ENCODE results near the gene SNRNP40.

SNRNP40 gene

DNA sequence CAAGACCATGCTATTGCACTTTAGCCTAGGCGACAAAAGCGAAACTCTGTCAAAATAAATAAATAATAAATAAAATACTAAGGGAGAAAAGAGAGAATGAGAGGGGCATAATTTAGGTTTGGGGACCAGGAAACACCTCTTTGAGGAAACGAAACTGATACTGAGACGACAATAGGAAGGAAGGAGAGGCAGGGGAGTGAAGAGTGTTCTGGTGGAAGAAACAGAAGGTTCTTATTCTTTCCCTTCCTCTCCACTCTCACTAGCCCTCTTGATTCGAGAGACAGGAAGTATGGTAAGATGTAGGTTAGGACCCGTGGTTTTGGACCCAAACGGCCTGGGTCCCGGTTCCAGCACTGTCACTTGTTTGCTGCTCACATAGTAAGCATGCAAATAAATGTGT, 55.3 kb downstream of the SNRNP40 start:
- H3K27me3 ChIP-seq (ENCODE audit: insufficient read depth, insufficient read length), result peaks cover 34% of the 10 kb centered on the region
- H3K9me3 ChIP-seq (ENCODE audit: insufficient read depth, low read length), result no peaks in the 10 kb centered on the region
- H3K9ac ChIP-seq (ENCODE audit: insufficient read length, low read depth), result no peak overlapping the region
- peaks cover 7% of the 10 kb centered on the region for H3K4me1 ChIP-seq (ENCODE audit: insufficient read depth, insufficient read length)
- TF ChIP-seq ZNF274 (IDR thresholded peaks at IDR 0.05; ENCODE audit: low read depth, low read length), result no peak
- no peak for TF ChIP-seq YY1 (IDR thresholded peaks at IDR 0.05; ENCODE audit: insufficient read depth, insufficient read length)
- TF ChIP-seq SUZ12 (IDR thresholded peaks at IDR 0.05; ENCODE audit: extremely low read depth, insufficient read depth, insufficient read length), result no peak
- DNase-seq (ENCODE audit: low read depth, low spot score), result no peak
- H3K4me3 ChIP-seq (ENCODE audit: insufficient read length, low read depth), result no peak overlapping the region
- no peaks in the 10 kb centered on the region for H3K36me3 ChIP-seq (ENCODE audit: insufficient read depth, insufficient read length, low read length)

DNA sequence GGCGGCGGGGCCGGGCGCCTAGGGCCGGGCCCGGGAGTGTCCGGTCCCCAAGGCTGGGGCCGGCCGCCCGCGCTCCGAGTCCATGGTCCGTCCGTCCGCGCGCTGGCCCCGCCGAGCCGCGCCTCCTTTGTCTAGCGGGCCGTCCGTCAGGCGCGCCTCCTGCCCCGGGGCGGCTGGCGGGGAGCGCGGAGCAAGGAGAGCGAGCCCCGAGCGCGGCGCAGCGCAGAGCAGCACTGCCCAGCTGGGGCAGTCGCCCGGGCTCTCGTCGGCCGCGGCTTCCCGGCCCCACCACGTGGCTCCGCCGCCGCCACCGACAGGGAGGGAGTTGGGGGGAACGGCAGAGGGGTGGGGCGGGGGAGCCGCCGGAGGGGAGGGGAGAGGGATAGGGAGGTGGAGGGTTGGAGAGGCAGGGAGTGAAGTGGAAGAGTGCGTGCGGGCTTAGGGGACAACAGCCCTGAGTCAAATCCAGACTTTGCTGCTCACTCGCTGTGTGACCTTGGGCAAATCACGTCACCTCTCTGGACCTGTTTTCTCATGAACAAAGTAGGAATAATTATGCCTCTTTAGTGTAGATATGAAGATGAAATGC, 56.8 kb downstream of the SNRNP40 start, which contains the start of gene NKAIN1:
TSS of gene NKAIN1 (minus strand) at position 235 of the 589 bp plus-strand sequence. CDS start 340 bp downstream, outside the sequence.
- no peaks in the 10 kb centered on the region for H3K36me3 ChIP-seq (ENCODE audit: insufficient read depth, insufficient read length, low read length)
- TF ChIP-seq YY1 (IDR thresholded peaks at IDR 0.05; ENCODE audit: insufficient read depth, insufficient read length) (no peak), SUZ12 (IDR thresholded peaks at IDR 0.05; ENCODE audit: extremely low read depth, insufficient read depth, insufficient read length) (no peak), ZNF274 (IDR thresholded peaks at IDR 0.05; ENCODE audit: low read depth, low read length) (no peak)
- peak within 1 kb of the TSS; percentile 68 for H3K4me3 ChIP-seq (ENCODE audit: insufficient read length, low read depth)
- H3K4me1 ChIP-seq (ENCODE audit: insufficient read depth, insufficient read length), result peaks cover 7% of the 10 kb centered on the region
- H3K9ac ChIP-seq (ENCODE audit: insufficient read length, low read depth), result peak within 1 kb of the TSS; percentile 84
- peaks cover 34% of the 10 kb centered on the region for H3K27me3 ChIP-seq (ENCODE audit: insufficient read depth, insufficient read length)
- H3K9me3 ChIP-seq (ENCODE audit: insufficient read depth, low read length), result no peaks in the 10 kb centered on the region
- DNase-seq (ENCODE audit: low read depth, low spot score), result peak; percentile 70

DNA sequence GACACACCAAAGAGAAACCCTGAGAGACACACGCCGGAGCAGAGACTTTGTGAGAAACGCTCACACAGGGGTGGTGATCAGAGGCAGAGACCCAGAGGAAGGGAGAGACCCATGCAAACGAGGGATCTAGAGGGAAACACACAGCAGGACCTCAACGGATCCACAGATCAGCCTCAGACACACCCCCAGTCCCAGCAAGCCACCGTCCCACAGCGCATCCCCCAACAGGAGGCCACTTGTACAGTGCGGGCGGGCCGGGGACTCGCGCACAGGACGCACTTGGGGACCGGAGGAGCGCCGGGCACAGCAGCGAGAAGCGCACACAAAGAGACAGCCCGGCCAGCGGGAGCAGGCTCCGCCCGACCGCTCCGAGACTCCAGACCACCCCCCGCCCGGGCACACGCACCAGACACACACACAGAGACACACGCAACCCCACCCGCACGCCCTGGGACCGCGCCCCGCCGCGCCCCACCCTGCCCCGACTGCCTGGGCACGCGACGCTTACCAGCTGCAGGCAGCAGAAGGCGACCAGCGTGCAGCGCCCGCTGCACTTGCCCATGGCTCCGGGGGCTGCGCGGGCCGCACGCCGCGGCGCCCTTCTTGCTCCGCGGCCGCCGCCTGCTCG, 57.5 kb downstream of the SNRNP40 start:
- peak overlapping the region; percentile 84 for H3K9ac ChIP-seq (ENCODE audit: insufficient read length, low read depth)
- peaks cover 13% of the 10 kb centered on the region for H3K4me1 ChIP-seq (ENCODE audit: insufficient read depth, insufficient read length)
- no peak for DNase-seq (ENCODE audit: low read depth, low spot score)
- TF ChIP-seq SUZ12 (IDR thresholded peaks at IDR 0.05; ENCODE audit: extremely low read depth, insufficient read depth, insufficient read length) (peak; percentile 14), ZNF274 (IDR thresholded peaks at IDR 0.05; ENCODE audit: low read depth, low read length) (no peak)
- H3K36me3 ChIP-seq (ENCODE audit: insufficient read depth, insufficient read length, low read length), result no peaks in the 10 kb centered on the region
- H3K9me3 ChIP-seq (ENCODE audit: insufficient read depth, low read length), result no peaks in the 10 kb centered on the region
- peak overlapping the region; percentile 68 for H3K4me3 ChIP-seq (ENCODE audit: insufficient read length, low read depth)
- peaks cover 34% of the 10 kb centered on the region for H3K27me3 ChIP-seq (ENCODE audit: insufficient read depth, insufficient read length)

DNA sequence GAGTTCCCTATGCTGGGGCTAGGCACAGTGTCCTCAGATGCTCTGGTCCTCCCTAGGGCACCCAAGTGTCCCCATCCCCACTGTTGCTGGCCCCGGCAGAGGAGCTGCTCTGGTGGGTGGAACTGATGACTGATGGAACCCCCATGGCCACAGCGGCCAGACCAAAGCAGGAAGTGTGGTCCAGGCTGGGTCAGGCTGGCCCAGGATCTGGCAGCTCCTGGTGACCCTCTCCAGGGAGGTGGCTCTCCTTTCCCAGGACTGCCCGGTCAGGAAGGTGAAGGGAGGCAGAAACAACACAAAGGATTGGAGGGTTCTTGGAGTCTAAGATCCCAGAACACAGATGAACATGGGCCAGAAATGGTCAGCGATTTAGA, 58.0 kb downstream of the SNRNP40 start:
- H3K36me3 ChIP-seq (ENCODE audit: insufficient read depth, insufficient read length, low read length), result no peaks in the 10 kb centered on the region
- DNase-seq (ENCODE audit: low read depth, low spot score), result no peak
- peak overlapping the region; percentile 84 for H3K9ac ChIP-seq (ENCODE audit: insufficient read length, low read depth)
- H3K9me3 ChIP-seq (ENCODE audit: insufficient read depth, low read length), result no peaks in the 10 kb centered on the region
- H3K27me3 ChIP-seq (ENCODE audit: insufficient read depth, insufficient read length), result peaks cover 34% of the 10 kb centered on the region
- H3K4me1 ChIP-seq (ENCODE audit: insufficient read depth, insufficient read length), result peaks cover 18% of the 10 kb centered on the region
- H3K4me3 ChIP-seq (ENCODE audit: insufficient read length, low read depth), result peak overlapping the region; percentile 68
- TF ChIP-seq ZNF274 (IDR thresholded peaks at IDR 0.05; ENCODE audit: low read depth, low read length), result no peak
- no peak for TF ChIP-seq SUZ12 (IDR thresholded peaks at IDR 0.05; ENCODE audit: extremely low read depth, insufficient read depth, insufficient read length)
- TF ChIP-seq YY1 (IDR thresholded peaks at IDR 0.05; ENCODE audit: insufficient read depth, insufficient read length), result no peak

DNA sequence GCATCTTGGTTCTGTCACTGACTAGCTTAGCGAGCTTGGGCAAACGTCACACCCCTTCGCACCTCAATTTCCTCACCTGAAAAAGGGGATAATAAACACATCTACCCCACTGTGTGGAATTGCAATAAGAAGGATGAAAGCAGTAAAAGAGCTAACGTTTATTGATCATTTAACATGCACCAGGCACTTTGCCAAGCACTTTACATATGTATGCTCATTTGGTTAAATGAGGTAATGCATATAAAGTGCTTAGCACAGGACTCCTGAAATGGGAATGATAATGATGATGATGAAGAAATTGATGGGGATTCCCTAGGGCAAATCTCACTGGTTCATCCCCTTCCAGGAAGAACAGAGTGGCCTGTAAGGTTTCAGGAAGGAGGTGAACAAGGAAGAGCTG, 61.7 kb downstream of the SNRNP40 start:
- H3K4me3 ChIP-seq (ENCODE audit: insufficient read length, low read depth), result no peak overlapping the region
- no peak for DNase-seq (ENCODE audit: low read depth, low spot score)
- no peaks in the 10 kb centered on the region for H3K36me3 ChIP-seq (ENCODE audit: insufficient read depth, insufficient read length, low read length)
- no peaks in the 10 kb centered on the region for H3K9me3 ChIP-seq (ENCODE audit: insufficient read depth, low read length)
- peaks cover 16% of the 10 kb centered on the region for H3K27me3 ChIP-seq (ENCODE audit: insufficient read depth, insufficient read length)
- H3K9ac ChIP-seq (ENCODE audit: insufficient read length, low read depth), result no peak overlapping the region
- peaks cover 21% of the 10 kb centered on the region for H3K4me1 ChIP-seq (ENCODE audit: insufficient read depth, insufficient read length)
- no peak for TF ChIP-seq SUZ12 (IDR thresholded peaks at IDR 0.05; ENCODE audit: extremely low read depth, insufficient read depth, insufficient read length)

DNA sequence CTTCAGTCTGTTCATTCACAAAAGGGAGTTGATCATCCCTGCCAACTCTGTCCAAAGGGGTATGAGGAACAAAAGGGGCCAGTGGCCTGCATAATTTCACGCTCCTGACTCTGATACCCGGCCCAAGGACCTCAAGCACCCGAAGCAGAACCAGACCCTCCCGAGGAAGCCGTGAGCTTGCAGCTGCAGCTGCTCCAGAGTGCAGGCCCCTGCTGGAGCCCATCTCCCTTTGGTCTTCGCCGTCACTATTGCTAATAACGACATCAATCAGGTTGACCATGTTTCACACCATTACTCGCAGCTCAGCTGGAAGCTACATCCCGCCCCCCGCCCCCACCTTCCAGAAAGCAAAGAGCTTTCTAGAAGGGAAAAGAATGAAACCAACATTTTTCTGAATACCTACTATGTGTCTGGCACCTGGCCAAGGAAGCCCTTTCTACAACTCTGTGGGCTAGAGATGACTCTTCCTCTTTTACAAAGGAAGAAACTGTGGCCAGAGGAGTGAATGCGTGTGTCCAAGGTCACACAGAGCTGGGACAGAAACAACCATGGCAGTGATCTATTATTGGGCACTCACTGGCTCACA, 62.4 kb downstream of the SNRNP40 start:
- Histone ChIP-seq H3K9ac (ENCODE audit: insufficient read length, low read depth) (no peak overlapping the region), H3K36me3 (ENCODE audit: insufficient read depth, insufficient read length, low read length) (no peaks in the 10 kb centered on the region), H3K4me3 (ENCODE audit: insufficient read length, low read depth) (no peak overlapping the region), H3K27me3 (ENCODE audit: insufficient read depth, insufficient read length) (peaks cover 15% of the 10 kb centered on the region), H3K9me3 (ENCODE audit: insufficient read depth, low read length) (no peaks in the 10 kb centered on the region), H3K4me1 (ENCODE audit: insufficient read depth, insufficient read length) (peaks cover 25% of the 10 kb centered on the region)
- DNase-seq (ENCODE audit: low read depth, low spot score), result no peak
- no peak for TF ChIP-seq SUZ12 (IDR thresholded peaks at IDR 0.05; ENCODE audit: extremely low read depth, insufficient read depth, insufficient read length)
- TF ChIP-seq ZNF274 (IDR thresholded peaks at IDR 0.05; ENCODE audit: low read depth, low read length), result no peak
- no peak for TF ChIP-seq YY1 (IDR thresholded peaks at IDR 0.05; ENCODE audit: insufficient read depth, insufficient read length)

DNA sequence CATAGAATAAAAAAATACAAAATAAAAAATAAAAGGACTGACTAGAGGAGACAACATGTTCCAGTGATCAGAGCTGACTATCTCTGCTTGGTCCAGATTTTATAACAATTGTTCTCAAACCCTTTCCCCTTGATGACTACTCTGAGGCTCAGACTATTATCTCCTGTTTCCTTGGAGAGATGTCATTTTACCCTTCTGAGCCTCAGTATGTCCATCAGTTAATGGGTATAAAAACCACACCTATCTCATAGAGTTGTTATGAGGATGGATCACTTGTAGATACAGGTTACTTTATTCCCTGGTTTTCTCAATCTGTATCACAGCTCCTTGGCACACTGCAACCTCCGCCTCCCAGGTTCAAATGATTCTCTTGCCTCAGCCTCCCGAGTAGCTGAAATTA, 63.9 kb downstream of the SNRNP40 start:
- Histone ChIP-seq H3K4me3 (ENCODE audit: insufficient read length, low read depth) (no peak overlapping the region), H3K9ac (ENCODE audit: insufficient read length, low read depth) (no peak overlapping the region)

More for the DNA sequence above, 63.9 kb downstream of the SNRNP40 start:
- peaks cover under 1% of the 10 kb centered on the region for H3K27me3 ChIP-seq (ENCODE audit: insufficient read depth, insufficient read length)
- H3K36me3 ChIP-seq (ENCODE audit: insufficient read depth, insufficient read length, low read length), result no peaks in the 10 kb centered on the region
- no peaks in the 10 kb centered on the region for H3K9me3 ChIP-seq (ENCODE audit: insufficient read depth, low read length)
- peaks cover 18% of the 10 kb centered on the region for H3K4me1 ChIP-seq (ENCODE audit: insufficient read depth, insufficient read length)
- no peak for DNase-seq (ENCODE audit: low read depth, low spot score)
- no peak for TF ChIP-seq SUZ12 (IDR thresholded peaks at IDR 0.05; ENCODE audit: extremely low read depth, insufficient read depth, insufficient read length)
- TF ChIP-seq YY1 (IDR thresholded peaks at IDR 0.05; ENCODE audit: insufficient read depth, insufficient read length), result no peak
- TF ChIP-seq ZNF274 (IDR thresholded peaks at IDR 0.05; ENCODE audit: low read depth, low read length), result no peak

All from NT2/D1 (cell line).